HepG2 (cell line): ENCODE data around the gene LSM14B. TPM values are rescaled to one million over a fixed set of nuclear protein-coding genes. Genes with fewer than 3 reads are reported as not detected.

ENCODE experiments used
- CC2D1A ChIP-seq: sonication (generic); formaldehyde crosslinking; IDR thresholded peaks from 2 replicates; pipeline ENCODE4 v1.8.1; 2023; ENCODE audit warnings: mild to moderate bottlenecking, missing genetic modification reagents
- CENPX ChIP-seq: sonication (generic); formaldehyde crosslinking; IDR thresholded peaks from 2 replicates; pipeline ENCODE4 v1.9.0; 2021; ENCODE audit warnings: mild to moderate bottlenecking, missing genetic modification reagents, moderate library complexity
- FOSL1 ChIP-seq: sonication (generic); formaldehyde crosslinking; IDR thresholded peaks from 2 replicates; pipeline ENCODE4 v1.9.0; 2021; ENCODE audit warnings: missing genetic modification reagents, borderline replicate concordance
- GATAD2A ChIP-seq: IDR thresholded peaks from 2 replicates; pipeline ENCODE4 v1.6.1; 2016
- GTF2F1 ChIP-seq: fragments of 150-350 bp; IDR thresholded peaks from 2 replicates; pipeline ENCODE4 v1.6.1; 2014; ENCODE audit warnings: low read length
- MTA1 ChIP-seq: sonication (generic); formaldehyde crosslinking; IDR thresholded peaks from 2 replicates; pipeline ENCODE4 v1.4.0; 2020; ENCODE audit warnings: missing genetic modification reagents, mild to moderate bottlenecking, borderline replicate concordance
- MXD3 ChIP-seq: IDR thresholded peaks from 2 replicates; pipeline ENCODE4 v1.6.1; 2016; ENCODE audit warnings: mild to moderate bottlenecking, missing biosample characterization, missing genetic modification reagents
- POGZ ChIP-seq: sonication (generic); formaldehyde crosslinking; IDR thresholded peaks from 2 replicates; pipeline ENCODE4 v1.4.0; 2020; ENCODE audit warnings: mild to moderate bottlenecking, missing genetic modification reagents
- PTBP1 ChIP-seq: fragments of 200-400 bp; formaldehyde crosslinking; IDR thresholded peaks from 2 replicates; pipeline ENCODE4 v1.6.1; 2018; ENCODE audit warnings: low read length, low read depth; ENCODE audit not compliant: poor library complexity, severe bottlenecking
- SIX1 ChIP-seq: sonication (generic); formaldehyde crosslinking; IDR thresholded peaks from 2 replicates; pipeline ENCODE4 v1.4.0; 2020; ENCODE audit warnings: missing genetic modification reagents, borderline replicate concordance
- SMC3 ChIP-seq: IDR thresholded peaks from 2 replicates; pipeline ENCODE4 v1.6.1; 2011; ENCODE audit warnings: low read length, improper control_type of control experiment
- SUZ12 ChIP-seq: fragments of 150-350 bp; IDR thresholded peaks from 2 replicates; pipeline ENCODE4 v1.6.1; 2014; ENCODE audit warnings: low read depth, low read length
- WIZ ChIP-seq: sonication (generic); formaldehyde crosslinking; IDR thresholded peaks from 2 replicates; pipeline ENCODE4 v1.5.1; 2020; ENCODE audit warnings: mild to moderate bottlenecking, missing genetic modification reagents
- ZNF256 ChIP-seq: sonication (generic); formaldehyde crosslinking; conservative IDR thresholded peaks from 2 replicates; pipeline ENCODE4 v1.4.0; 2020; ENCODE audit warnings: missing genetic modification reagents
- ZNF382 ChIP-seq: sonication (generic); formaldehyde crosslinking; IDR thresholded peaks from 2 replicates; pipeline ENCODE4 v1.5.0; 2020; ENCODE audit warnings: missing genetic modification reagents, mild to moderate bottlenecking, borderline replicate concordance
- ZNF503 ChIP-seq: sonication (generic); formaldehyde crosslinking; IDR thresholded peaks from 2 replicates; pipeline ENCODE4 v1.4.0; 2020; ENCODE audit warnings: missing genetic modification reagents
- polyA plus RNA-seq, 8 experiments: library from polyadenylated mRNA; depleted of rRNA in 3 of 8; stranded (reverse) in 7 of 8; unstranded in 1 of 8; fragments of >200 nt; fragmentation: Illumina TruSeq in 4 of 8; extraction: Trizol in 4 of 8; gene quantifications; 2 replicates each; pipeline versions ENCODE4 v1.2.1 to v1.2.3, GENCODE V29; 2011 to 2016; ENCODE audit warnings: low read depth in 4 of 8, missing spikeins in 1 of 8, mixed read lengths in 1 of 8; ENCODE audit not compliant: insufficient read depth in 1 of 8
- total RNA-seq, 5 experiments: library from RNA; depleted of rRNA; stranded (reverse); fragments of >200 nt; fragmentation: Illumina TruSeq; extraction: Trizol; gene quantifications; 2 replicates each; pipeline ENCODE4 v1.2.3, GENCODE V29; 2016; ENCODE audit warnings: low read depth in 1 of 5
- TF ChIP-seq, protein P1 (sequence below): sonication (generic); formaldehyde crosslinking; IDR thresholded peaks from 2 replicates; pipeline ENCODE4 v1.5.0; 2020; ENCODE audit warnings: mild to moderate bottlenecking, missing genetic modification reagents, borderline replicate concordance
- TF ChIP-seq, protein P2 (sequence below): sonication (generic); formaldehyde crosslinking; IDR thresholded peaks from 2 replicates; pipeline ENCODE4 v1.8.1; 2023; ENCODE audit warnings: missing genetic modification reagents, inconsistent platforms, borderline replicate concordance
- TF ChIP-seq, protein P3 (sequence below): sonication (generic); formaldehyde crosslinking; IDR thresholded peaks from 2 replicates; pipeline ENCODE4 v1.4.0; 2020; ENCODE audit warnings: mild to moderate bottlenecking, missing genetic modification reagents

The LSM14B gene
- total and polyA plus RNA-seq, 2 of the 13 experiments (the other 11 are each of a cell fraction or from before 2014, with no cell fraction given), result 43.3 to 79.2 TPM

DNA sequence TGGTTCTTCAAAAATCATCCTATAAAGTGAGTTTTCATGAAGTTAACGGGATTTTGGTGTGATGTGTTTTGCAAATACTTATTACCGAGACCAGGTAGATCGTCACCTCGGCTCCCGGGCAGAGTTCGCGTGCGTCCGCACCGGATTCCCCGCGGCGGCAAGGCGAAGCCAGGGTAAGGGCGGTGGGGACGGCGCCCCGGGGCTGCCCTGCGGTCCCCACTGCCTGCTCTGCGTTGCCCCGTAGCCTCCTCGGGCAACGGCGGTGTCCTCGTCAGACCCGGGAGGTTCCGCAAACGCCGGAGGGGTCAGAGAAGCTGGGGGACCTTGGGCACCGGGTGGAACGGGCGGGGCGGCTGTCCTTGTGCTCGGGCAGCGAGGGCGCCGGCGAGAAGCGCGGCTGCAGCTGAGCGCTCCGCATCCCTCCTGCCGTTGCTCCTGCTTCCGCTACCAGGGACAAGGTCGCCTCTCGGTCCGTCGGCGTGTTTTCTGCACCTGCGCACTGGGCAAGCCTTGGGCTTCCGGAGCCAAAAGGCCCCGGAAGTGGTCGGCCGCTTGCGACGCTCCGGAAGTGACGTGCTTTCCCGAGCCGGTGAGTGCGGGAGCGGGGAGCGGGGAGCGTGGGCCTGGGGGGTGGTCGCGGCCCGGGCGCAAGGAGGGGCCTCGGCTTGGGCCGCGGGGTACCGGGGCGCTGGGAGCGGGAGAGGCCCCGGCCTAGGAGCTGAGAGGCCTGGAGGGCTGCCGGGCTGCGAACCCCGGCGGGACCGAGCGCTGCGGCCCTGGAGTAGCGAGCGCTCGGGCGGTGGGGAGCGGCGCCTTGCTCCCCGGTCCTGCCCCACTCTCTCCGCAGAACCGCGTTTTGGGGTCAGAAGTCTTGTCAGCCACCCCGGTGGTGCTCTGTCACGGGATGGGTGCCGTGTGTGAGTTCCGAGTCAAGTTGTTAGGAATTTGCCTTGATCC, 60.5 kb downstream of the LSM14B start, which contains the start of gene MTG2 (continued):
- no peak for TF ChIP-seq ZNF382
- peak; percentile 8; the same call in 1 of the 2 replicates for TF ChIP-seq SMC3
- TF ChIP-seq, protein P1, sequence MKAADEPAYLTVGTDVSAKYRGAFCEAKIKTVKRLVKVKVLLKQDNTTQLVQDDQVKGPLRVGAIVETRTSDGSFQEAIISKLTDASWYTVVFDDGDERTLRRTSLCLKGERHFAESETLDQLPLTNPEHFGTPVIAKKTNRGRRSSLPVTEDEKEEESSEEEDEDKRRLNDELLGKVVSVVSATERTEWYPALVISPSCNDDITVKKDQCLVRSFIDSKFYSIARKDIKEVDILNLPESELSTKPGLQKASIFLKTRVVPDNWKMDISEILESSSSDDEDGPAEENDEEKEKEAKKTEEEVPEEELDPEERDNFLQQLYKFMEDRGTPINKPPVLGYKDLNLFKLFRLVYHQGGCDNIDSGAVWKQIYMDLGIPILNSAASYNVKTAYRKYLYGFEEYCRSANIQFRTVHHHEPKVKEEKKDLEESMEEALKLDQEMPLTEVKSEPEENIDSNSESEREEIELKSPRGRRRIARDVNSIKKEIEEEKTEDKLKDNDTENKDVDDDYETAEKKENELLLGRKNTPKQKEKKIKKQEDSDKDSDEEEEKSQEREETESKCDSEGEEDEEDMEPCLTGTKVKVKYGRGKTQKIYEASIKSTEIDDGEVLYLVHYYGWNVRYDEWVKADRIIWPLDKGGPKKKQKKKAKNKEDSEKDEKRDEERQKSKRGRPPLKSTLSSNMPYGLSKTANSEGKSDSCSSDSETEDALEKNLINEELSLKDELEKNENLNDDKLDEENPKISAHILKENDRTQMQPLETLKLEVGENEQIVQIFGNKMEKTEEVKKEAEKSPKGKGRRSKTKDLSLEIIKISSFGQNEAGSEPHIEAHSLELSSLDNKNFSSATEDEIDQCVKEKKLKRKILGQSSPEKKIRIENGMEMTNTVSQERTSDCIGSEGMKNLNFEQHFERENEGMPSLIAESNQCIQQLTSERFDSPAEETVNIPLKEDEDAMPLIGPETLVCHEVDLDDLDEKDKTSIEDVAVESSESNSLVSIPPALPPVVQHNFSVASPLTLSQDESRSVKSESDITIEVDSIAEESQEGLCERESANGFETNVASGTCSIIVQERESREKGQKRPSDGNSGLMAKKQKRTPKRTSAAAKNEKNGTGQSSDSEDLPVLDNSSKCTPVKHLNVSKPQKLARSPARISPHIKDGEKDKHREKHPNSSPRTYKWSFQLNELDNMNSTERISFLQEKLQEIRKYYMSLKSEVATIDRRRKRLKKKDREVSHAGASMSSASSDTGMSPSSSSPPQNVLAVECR, result peak; percentile 100
- TF ChIP-seq MXD3 (CRISPR knock-in tag), result peak; percentile 97
- TF ChIP-seq POGZ (CRISPR knock-in tag), result peak; percentile 91
- TF ChIP-seq CC2D1A (CRISPR knock-in tag), result peak; percentile 99
- peak; percentile 98 for TF ChIP-seq ZNF503 (CRISPR knock-in tag)
- peak; percentile 70 for TF ChIP-seq GATAD2A (CRISPR knock-in tag)
- TF ChIP-seq CENPX (CRISPR knock-in tag), result no peak
- no peak for TF ChIP-seq PTBP1
- no peak; the same call in 1 of the 2 replicates for TF ChIP-seq GTF2F1
- TF ChIP-seq SUZ12, result no peak
- peak; percentile 87; the same call in 1 of the 2 replicates for TF ChIP-seq WIZ (CRISPR knock-in tag)
- peak; percentile 99 for TF ChIP-seq ZNF256 (CRISPR knock-in tag)
- TF ChIP-seq SIX1, result peak; percentile 37; the same call in 1 of the 2 replicates
- TF ChIP-seq, protein P2, sequence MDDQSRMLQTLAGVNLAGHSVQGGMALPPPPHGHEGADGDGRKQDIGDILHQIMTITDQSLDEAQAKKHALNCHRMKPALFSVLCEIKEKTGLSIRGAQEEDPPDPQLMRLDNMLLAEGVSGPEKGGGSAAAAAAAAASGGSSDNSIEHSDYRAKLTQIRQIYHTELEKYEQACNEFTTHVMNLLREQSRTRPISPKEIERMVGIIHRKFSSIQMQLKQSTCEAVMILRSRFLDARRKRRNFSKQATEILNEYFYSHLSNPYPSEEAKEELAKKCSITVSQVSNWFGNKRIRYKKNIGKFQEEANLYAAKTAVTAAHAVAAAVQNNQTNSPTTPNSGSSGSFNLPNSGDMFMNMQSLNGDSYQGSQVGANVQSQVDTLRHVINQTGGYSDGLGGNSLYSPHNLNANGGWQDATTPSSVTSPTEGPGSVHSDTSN (CRISPR knock-in tag), result peak; percentile 92
- peak; percentile 64; the same call in 1 of the 2 replicates for TF ChIP-seq FOSL1 (CRISPR knock-in tag)
- peak; percentile 98 for TF ChIP-seq MTA1 (CRISPR knock-in tag)
- TF ChIP-seq, protein P3, sequence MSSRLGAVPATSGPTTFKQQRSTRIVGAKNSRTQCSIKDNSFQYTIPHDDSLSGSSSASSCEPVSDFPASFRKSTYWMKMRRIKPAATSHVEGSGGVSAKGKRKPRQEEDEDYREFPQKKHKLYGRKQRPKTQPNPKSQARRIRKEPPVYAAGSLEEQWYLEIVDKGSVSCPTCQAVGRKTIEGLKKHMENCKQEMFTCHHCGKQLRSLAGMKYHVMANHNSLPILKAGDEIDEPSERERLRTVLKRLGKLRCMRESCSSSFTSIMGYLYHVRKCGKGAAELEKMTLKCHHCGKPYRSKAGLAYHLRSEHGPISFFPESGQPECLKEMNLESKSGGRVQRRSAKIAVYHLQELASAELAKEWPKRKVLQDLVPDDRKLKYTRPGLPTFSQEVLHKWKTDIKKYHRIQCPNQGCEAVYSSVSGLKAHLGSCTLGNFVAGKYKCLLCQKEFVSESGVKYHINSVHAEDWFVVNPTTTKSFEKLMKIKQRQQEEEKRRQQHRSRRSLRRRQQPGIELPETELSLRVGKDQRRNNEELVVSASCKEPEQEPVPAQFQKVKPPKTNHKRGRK (CRISPR knock-in tag), result peak; percentile 88; the same call in 1 of the 2 replicates
